ENCODE measurements around the gene FOXQ1. TPM values are rescaled to one million over a fixed set of nuclear protein-coding genes. Genes with fewer than 3 reads are reported as not detected.

The FOXQ1 gene
- total and polyA plus RNA-seq, 2 donors (not counting 3 experiments of a cell fraction or from before 2014, with no cell fraction given), result not detected

DNA sequence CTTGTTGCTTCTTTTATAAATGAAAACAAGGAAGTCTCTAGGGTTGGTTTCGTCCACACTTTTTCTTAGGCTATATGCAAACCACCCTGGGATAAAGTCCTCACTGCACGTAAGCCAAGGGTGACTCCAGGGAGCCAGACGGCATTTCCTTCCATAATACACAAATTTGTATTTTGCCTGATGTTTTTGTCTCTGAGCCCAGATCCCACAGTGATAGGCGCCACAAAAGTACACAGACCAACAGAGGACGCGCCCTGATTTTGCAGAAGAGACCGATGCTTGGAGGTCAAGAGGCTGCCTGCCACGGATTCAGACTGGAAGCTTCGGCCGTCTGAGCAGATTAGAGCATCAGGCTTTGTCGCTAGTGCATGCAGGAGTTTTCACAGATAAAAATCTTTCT is 22.8 kb downstream of the FOXQ1 start:
- Histone ChIP-seq H2AFZ (ENCODE audit: low read depth, low read length) (no peak overlapping the region), H3K9ac (replicated peaks; ENCODE audit: extremely low read depth, insufficient read depth, low read length) (no peak overlapping the region), H3K36me3 (ENCODE audit: control insufficient read depth in 2 of 2, extremely low read depth in 1 of 2, insufficient read depth in 2 of 2, low read length in 2 of 2) (no peaks in the 10 kb centered on the region), H3K27ac (ENCODE audit: insufficient read depth, low read depth, low read length) (no peak overlapping the region), H3K79me2 (ENCODE audit: control insufficient read depth, insufficient read depth, low read length) (no peaks in the 10 kb centered on the region), H3K9me1 (replicated peaks; ENCODE audit: control insufficient read depth, extremely low read depth, insufficient read depth, low read length) (no peaks in the 10 kb centered on the region), H4K20me1 (replicated peaks; ENCODE audit: control insufficient read depth, extremely low read depth, insufficient read depth, low read length) (no peaks in the 10 kb centered on the region), H3K9me3 (replicated peaks; ENCODE audit: control insufficient read depth, insufficient read depth, low read length) (no peaks in the 10 kb centered on the region), H3K4me3 (replicated peaks in 1 of 3; ENCODE audit: insufficient read depth in 1 of 3, low read depth in 1 of 3, low read length in 3 of 3) (no peak overlapping the region), H3K27me3 (ENCODE audit: control insufficient read depth in 2 of 2, insufficient read depth in 2 of 2, low read length in 2 of 2) (no peaks in the 10 kb centered on the region), H3K4me1 (ENCODE audit: control insufficient read depth, extremely low read depth, insufficient read depth, low read length) (no peaks in the 10 kb centered on the region), H3K4me2 (ENCODE audit: insufficient read depth, low read length) (no peak overlapping the region)
- POLR2A ChIA-PET, result no interaction called here
- no peak for FAIRE-seq
- DNase-seq (ENCODE audit: low read depth, low spot score), result no peak
- BruUV-seq (replicated peaks), result no TSS peak
- CTCF ChIA-PET, result interaction anchor here (0.9 kb wide), 1 partner anchor 9 kb away, joined by 3 read pairs; no protein-coding TSS in a partner anchor
- no peak for TF ChIP-seq POLR2AphosphoS5 (IDR thresholded peaks at IDR 0.05; ENCODE audit: insufficient read depth, low read depth, low read length)
- no peak for TF ChIP-seq GATA2 (IDR thresholded peaks at IDR 0.05; ENCODE audit: insufficient read depth, insufficient read length, low read depth, low read length)
- TF ChIP-seq FOS (IDR thresholded peaks at IDR 0.05; ENCODE audit: borderline replicate concordance, insufficient read depth, low read length), result no peak
- no peak for TF ChIP-seq MYC (IDR thresholded peaks at IDR 0.05; ENCODE audit: low read depth, low read length)
- no peak for TF ChIP-seq EZH2 (IDR thresholded peaks at IDR 0.05; ENCODE audit: borderline replicate concordance, low read depth, low read length, severe bottlenecking)
- no peak for TF ChIP-seq JUN (IDR thresholded peaks at IDR 0.05; ENCODE audit: borderline replicate concordance, insufficient read depth, insufficient read length, low read depth)
- intact Hi-C loops (cut with micrococcal nuclease) (no loop called here), dilution Hi-C loops (cut with MboI; ENCODE audit: extremely low pct_ligation_motif_present, low sequenced_read_pairs) (no loop called here)

DNA sequence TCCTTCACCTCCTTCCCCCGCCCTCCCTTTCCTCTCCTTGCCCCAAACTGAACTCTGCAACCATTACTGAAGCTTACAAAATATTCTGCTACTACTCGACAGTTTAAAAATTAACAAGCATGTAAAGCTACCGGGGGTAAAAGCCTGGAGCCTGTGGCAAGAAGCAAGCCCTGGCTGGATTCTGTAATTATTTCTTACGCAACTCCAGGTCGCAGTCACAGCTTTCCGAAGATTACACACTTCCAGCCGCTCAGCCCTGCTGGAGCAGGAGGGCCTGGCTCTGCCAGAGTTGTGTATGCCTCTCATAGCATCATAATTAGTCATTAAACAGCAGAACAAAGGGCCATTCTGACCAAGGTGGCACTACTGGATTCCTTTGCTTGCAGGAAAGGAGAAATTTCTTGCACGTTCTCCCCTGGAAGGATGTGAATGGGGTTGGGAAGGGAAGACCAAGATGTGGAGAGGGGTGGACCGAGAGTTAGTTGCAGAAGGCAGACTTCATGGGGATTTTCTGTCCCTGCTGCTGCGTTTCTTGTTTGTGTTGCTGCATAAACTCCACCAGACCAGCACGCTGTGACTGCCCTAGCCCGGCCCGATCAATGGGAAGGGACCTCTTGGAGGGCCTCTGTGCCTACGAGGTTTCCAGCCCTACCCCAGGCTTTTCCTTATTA is 23.6 kb downstream of the FOXQ1 start:
- dilution Hi-C loops (cut with MboI; ENCODE audit: extremely low pct_ligation_motif_present, low sequenced_read_pairs) (no loop called here), intact Hi-C loops (cut with micrococcal nuclease) (no loop called here)
- Histone ChIP-seq H3K36me3 (ENCODE audit: control insufficient read depth in 2 of 2, extremely low read depth in 1 of 2, insufficient read depth in 2 of 2, low read length in 2 of 2) (no peaks in the 10 kb centered on the region), H3K9me1 (replicated peaks; ENCODE audit: control insufficient read depth, extremely low read depth, insufficient read depth, low read length) (no peaks in the 10 kb centered on the region), H3K4me2 (ENCODE audit: insufficient read depth, low read length) (no peak overlapping the region), H3K9ac (replicated peaks; ENCODE audit: extremely low read depth, insufficient read depth, low read length) (no peak overlapping the region), H3K9me3 (replicated peaks; ENCODE audit: control insufficient read depth, insufficient read depth, low read length) (no peaks in the 10 kb centered on the region), H3K79me2 (ENCODE audit: control insufficient read depth, insufficient read depth, low read length) (no peaks in the 10 kb centered on the region), H4K20me1 (replicated peaks; ENCODE audit: control insufficient read depth, extremely low read depth, insufficient read depth, low read length) (no peaks in the 10 kb centered on the region), H3K27ac (ENCODE audit: insufficient read depth, low read depth, low read length) (no peak overlapping the region), H3K4me3 (replicated peaks in 1 of 3; ENCODE audit: insufficient read depth in 1 of 3, low read depth in 1 of 3, low read length in 3 of 3) (no peak overlapping the region), H3K27me3 (ENCODE audit: control insufficient read depth in 2 of 2, insufficient read depth in 2 of 2, low read length in 2 of 2) (no peaks in the 10 kb centered on the region), H3K4me1 (ENCODE audit: control insufficient read depth, extremely low read depth, insufficient read depth, low read length) (no peaks in the 10 kb centered on the region), H2AFZ (ENCODE audit: low read depth, low read length) (no peak overlapping the region)
- POLR2A ChIA-PET, result no interaction called here
- FAIRE-seq (no peak), DNase-seq (ENCODE audit: low read depth, low spot score) (no peak)
- BruUV-seq (replicated peaks), result no TSS peak
- TF ChIP-seq EZH2 (IDR thresholded peaks at IDR 0.05; ENCODE audit: borderline replicate concordance, low read depth, low read length, severe bottlenecking) (no peak), GATA2 (IDR thresholded peaks at IDR 0.05; ENCODE audit: insufficient read depth, insufficient read length, low read depth, low read length) (no peak), FOS (IDR thresholded peaks at IDR 0.05; ENCODE audit: borderline replicate concordance, insufficient read depth, low read length) (no peak), POLR2A (IDR thresholded peaks at IDR 0.05; ENCODE audit: low read depth, low read length) (no peak), POLR2AphosphoS5 (IDR thresholded peaks at IDR 0.05; ENCODE audit: insufficient read depth, low read depth, low read length) (no peak), MYC (IDR thresholded peaks at IDR 0.05; ENCODE audit: low read depth, low read length) (no peak), JUN (IDR thresholded peaks at IDR 0.05; ENCODE audit: borderline replicate concordance, insufficient read depth, insufficient read length, low read depth) (no peak)
- TF ChIP-seq, protein P1, sequence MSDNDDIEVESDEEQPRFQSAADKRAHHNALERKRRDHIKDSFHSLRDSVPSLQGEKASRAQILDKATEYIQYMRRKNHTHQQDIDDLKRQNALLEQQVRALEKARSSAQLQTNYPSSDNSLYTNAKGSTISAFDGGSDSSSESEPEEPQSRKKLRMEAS (IDR thresholded peaks at IDR 0.05; ENCODE audit: insufficient read depth, insufficient read length), result no peak
- TF ChIP-seq, protein P2, sequence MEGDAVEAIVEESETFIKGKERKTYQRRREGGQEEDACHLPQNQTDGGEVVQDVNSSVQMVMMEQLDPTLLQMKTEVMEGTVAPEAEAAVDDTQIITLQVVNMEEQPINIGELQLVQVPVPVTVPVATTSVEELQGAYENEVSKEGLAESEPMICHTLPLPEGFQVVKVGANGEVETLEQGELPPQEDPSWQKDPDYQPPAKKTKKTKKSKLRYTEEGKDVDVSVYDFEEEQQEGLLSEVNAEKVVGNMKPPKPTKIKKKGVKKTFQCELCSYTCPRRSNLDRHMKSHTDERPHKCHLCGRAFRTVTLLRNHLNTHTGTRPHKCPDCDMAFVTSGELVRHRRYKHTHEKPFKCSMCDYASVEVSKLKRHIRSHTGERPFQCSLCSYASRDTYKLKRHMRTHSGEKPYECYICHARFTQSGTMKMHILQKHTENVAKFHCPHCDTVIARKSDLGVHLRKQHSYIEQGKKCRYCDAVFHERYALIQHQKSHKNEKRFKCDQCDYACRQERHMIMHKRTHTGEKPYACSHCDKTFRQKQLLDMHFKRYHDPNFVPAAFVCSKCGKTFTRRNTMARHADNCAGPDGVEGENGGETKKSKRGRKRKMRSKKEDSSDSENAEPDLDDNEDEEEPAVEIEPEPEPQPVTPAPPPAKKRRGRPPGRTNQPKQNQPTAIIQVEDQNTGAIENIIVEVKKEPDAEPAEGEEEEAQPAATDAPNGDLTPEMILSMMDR (IDR thresholded peaks at IDR 0.05; ENCODE audit: extremely low read depth in 1 of 2, insufficient read depth in 1 of 2, low read depth in 1 of 2, low read length in 2 of 2), result no peak
- CTCF ChIA-PET, result interaction anchor here (0.9 kb wide), 1 partner anchor 10 kb away, joined by 3 read pairs; no protein-coding TSS in a partner anchor

Data from endothelial cell of umbilical vein (primary cell).